IMR-90 (cell line): ENCODE data around the gene PRPF6.

Experiments
- BHLHE40 ChIP-seq: fragments of 150-350 bp; IDR thresholded peaks from 2 replicates; pipeline ENCODE4 v1.6.1; 2016; ENCODE audit warnings: mild to moderate bottlenecking, low read depth, low read length
- POLR2A ChIP-seq: IDR thresholded peaks from 2 replicates; pipeline ENCODE4 v1.6.1; 2012; ENCODE audit warnings: mild to moderate bottlenecking, low read depth, low read length
- TF ChIP-seq, protein P1 (sequence below): conservative IDR thresholded peaks from 2 replicates; pipeline ENCODE4 v1.5.1; 2012; ENCODE audit warnings: mild to moderate bottlenecking, low read depth, low read length, improper control_type of control experiment

DNA sequence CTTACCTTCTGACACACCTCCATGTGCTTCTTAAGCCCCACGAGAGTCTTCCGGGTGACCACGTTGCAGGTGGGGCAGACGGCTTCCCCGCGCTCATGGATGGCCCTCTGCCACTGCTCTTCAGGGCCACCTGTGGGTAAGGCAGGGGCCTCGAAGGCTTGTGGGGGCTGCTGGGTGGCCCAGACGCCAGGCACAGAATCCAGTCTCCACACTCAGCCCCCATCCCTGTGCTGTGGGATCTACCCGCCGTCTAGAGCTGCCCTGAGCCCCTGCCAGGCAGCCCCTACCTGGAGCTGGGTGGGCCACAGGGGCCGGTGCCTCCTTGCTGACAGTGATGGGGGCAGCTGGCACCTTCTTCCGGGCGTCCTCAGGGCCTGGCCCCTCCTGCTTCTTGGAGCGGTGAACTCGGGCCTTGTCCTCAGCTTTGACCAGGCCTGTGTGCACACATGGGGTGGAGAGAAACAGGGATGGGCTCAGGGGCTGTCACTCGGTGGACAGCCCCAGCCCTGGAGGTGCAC is 17.1 kb upstream of the PRPF6 start:
- TF ChIP-seq BHLHE40 (no peak), POLR2A (no peak)
- TF ChIP-seq, protein P1, sequence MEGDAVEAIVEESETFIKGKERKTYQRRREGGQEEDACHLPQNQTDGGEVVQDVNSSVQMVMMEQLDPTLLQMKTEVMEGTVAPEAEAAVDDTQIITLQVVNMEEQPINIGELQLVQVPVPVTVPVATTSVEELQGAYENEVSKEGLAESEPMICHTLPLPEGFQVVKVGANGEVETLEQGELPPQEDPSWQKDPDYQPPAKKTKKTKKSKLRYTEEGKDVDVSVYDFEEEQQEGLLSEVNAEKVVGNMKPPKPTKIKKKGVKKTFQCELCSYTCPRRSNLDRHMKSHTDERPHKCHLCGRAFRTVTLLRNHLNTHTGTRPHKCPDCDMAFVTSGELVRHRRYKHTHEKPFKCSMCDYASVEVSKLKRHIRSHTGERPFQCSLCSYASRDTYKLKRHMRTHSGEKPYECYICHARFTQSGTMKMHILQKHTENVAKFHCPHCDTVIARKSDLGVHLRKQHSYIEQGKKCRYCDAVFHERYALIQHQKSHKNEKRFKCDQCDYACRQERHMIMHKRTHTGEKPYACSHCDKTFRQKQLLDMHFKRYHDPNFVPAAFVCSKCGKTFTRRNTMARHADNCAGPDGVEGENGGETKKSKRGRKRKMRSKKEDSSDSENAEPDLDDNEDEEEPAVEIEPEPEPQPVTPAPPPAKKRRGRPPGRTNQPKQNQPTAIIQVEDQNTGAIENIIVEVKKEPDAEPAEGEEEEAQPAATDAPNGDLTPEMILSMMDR, result no peak
